GM19025 (cell line): ENCODE measurements around the gene SLC22A2.

Source experiments
- ATAC-seq: cut with Tn5 transposase; IDR thresholded peaks from one replicate; pipeline ENCODE4 v1.9.1; 2021; ENCODE audit warnings: mild to moderate bottlenecking, low read depth, moderate library complexity; ENCODE audit not compliant: unreplicated experiment

SLC22A2 gene

GRCh38 chr6:160218810-160219209 is 39.8 kb downstream of the SLC22A2 start:
- no peak for ATAC-seq

- no peak for ATAC-seq
Observed at GRCh38 chr6:160217863-160218262, 40.8 kb downstream of the SLC22A2 start.

DNA sequence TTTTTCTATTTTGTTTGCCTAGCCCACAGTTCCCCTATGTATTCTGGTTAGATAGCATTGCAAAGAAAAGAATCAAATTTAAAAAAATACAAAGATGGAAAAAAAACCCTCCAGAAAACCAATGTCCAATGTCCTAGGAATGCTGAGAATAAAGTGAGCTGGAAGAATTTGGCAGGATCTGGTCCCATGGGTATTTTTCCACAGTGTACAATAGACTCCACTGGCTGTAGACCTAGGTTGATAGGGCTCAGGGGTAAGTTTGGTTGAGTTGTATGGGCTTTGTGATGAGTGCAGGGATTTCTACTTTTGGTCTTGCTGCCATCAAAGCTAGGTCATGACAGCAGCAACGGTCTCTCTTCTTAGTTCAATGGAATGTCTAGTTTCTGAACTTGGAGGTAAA is 41.5 kb downstream of the SLC22A2 start:
- no peak for ATAC-seq

- no peak for ATAC-seq
Observed at GRCh38 chr6:160215232-160215631, 43.4 kb downstream of the SLC22A2 start.

DNA sequence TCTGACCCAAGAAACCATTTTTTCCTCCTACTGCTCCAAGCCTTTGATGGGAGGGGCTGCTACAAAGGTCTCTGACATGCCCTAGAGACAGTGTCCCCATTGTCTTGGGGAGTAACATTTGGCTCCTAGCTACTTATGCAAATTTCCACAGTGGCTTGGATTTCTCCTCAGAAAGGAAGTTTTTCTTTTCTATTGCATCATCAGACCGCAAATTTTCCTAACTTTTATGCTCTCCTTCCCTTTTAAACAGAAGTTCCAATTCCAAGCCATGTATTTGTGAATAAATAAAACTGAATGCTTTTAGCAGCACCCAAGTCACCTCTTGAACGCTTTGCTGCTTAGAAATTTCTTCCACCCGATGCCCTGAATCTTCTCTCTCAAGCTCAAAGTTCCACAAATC is 51.0 kb downstream of the SLC22A2 start:
- no peak for ATAC-seq

DNA sequence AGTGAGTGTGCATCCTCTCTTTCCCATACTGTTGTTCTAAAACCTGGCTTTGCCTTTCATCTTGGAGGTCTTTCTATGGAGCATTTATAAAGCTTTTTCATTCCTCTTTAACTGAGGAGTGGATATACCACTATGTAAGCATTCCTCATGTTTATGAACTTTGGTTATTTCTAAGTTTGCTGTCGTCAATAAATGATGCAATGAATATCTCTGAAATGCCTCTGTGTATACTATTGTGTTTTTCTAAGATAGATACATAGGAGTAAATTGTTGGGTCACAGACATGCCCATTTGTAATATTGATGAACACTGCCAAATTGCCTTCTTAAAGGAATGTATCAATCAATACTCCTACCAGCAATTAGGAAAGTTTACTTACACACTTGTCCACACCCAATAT is 53.9 kb downstream of the SLC22A2 start:
- ATAC-seq, result no peak

DNA sequence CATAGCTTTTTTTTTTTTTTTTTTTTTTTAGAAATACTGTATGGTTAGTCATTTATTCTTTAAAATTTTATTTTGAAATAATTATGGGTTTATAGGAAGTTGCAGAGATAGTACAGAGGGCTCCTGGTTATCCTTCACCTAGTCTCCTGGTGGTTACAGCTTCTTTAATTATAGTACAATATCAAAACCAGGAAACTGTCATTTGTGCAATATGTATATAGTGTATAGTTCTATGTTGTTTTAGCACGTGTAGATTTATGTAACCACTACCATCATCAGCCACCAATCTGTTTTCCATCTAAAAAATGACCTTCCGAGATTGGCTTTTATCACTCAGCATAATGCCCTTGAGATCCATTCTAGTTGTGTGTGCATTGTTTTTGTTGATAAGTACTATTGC is 54.7 kb downstream of the SLC22A2 start:
- no peak for ATAC-seq

DNA sequence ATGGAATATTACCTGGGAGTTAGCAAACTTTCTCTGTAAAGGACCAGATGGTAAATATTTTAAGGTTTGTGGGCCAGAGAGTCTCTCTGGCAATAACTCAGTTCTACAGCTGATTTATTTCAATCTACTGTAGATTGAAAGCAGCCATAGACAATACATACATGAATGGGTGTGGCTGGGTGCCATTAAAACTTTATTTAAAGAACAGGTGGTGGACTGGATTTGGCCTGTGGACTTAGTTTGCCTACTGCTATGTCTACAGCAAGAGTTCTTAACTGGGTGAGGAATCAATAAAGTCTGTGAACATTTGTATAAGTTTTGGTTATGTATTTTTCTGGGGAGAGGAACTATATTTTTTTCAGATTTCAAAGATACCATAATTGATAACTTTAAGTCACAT is 55.1 kb downstream of the SLC22A2 start:
- ATAC-seq, result no peak

- ATAC-seq, result no peak
Observed at GRCh38 chr6:160203076-160203475, 55.5 kb downstream of the SLC22A2 start.

- ATAC-seq, result no peak
Observed at GRCh38 chr6:160202411-160202810, 56.2 kb downstream of the SLC22A2 start.

- no peak for ATAC-seq
Observed at GRCh38 chr6:160201061-160201460, 57.6 kb downstream of the SLC22A2 start.

GRCh38 chr6:160198606-160199211 is 59.9 kb downstream of the SLC22A2 start:
- ATAC-seq, result peak; percentile 76

GRCh38 chr6:160197662-160198061 is 61.0 kb downstream of the SLC22A2 start:
- no peak for ATAC-seq

DNA sequence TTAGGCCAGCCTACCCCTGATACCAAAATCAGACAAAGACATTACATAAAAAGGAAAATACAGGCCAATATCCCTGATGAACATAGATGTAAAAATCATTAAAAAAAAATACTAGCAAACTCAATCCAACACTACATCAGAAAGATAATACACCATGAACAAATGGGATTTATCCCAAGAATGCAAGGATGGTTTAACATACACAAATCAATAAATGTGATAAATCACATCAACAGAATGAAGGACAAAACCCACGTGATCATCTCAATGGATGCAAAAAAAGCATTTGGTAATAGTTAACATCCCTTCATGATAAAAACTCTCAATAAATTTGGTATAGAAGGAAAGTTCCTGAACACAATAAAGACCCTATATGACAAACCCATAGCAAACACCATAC is 63.8 kb downstream of the SLC22A2 start:
- ATAC-seq, result no peak

DNA sequence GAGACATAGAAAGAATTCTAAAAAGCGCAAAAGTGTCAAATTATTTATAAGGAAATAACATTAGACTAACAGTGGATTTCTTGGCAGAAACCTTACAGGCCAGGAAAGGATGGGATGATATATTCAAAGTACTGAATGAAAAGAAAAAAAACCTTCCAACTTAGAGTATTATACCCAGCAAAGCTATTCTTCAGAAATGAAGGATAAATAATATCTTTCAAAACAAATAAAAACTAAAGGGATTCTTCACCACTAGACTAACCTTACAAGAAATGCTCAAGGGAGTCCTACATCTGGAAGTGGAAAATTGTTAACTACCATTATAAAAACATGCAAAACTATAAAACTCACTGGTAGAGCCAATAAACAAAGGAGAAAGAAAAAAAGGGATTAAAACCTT is 65.8 kb downstream of the SLC22A2 start:
- no peak for ATAC-seq

DNA sequence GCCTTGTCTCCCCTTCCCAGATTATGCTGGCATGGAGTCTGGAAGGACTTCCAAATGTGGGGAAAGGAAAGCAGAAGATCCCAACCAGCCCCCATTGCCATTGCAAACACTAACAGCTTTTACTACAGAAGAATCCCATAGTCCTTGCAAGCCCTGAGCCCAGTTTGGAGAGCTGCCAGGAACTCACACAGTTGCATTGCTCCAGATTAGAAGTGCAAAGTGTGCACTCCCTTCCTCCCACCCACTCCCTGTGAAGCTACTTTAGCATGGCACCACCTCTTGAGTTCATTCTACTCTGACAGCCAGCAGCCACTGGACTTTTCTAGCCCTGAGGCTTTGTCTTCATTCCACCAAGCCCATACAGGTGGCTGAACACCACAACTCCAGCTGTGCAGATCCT is 67.6 kb downstream of the SLC22A2 start:
- no peak for ATAC-seq

DNA sequence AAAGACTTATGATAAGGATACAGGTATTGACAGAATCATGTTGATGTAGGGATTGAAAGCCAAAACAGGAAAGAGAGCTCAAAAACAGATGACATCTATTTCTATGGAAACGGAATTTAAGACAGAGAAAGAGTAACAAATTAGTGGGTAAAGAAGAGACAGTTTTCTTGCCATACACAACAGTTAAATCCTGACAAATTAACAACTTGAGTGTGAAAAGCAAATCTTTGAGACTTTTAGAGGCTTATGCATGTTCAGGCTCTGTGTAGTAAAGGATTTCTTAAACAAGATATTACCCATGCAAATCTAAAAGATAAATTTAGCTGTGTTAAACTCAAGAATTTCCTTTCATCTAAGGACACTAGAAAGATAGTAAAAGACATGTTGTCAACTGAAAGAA is 68.5 kb downstream of the SLC22A2 start:
- no peak for ATAC-seq

GRCh38 chr6:160188773-160189172 is 69.8 kb downstream of the SLC22A2 start:
- ATAC-seq, result no peak

GRCh38 chr6:160180706-160181105 is 77.9 kb downstream of the SLC22A2 start:
- no peak for ATAC-seq

DNA sequence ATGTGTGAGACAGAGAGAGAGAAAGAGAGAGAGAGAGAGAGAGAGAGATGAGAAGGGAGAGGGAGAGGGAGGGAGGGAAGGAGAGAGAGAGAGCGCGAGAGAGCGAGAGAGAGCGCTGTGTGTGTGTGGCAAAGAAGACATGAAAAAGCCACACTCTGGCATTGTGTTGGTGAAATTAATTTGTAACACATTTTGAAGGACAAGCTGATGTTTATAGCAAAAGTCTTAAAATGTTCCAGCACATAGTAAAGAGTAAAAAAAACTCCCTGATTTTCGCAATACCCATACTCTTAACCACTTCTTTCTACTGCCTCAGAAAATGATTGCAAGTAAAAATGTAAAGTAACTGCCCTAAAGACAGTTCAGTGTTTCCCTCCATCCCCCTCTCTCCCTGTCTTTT is 80.3 kb downstream of the SLC22A2 start:
- ATAC-seq, result no peak

DNA sequence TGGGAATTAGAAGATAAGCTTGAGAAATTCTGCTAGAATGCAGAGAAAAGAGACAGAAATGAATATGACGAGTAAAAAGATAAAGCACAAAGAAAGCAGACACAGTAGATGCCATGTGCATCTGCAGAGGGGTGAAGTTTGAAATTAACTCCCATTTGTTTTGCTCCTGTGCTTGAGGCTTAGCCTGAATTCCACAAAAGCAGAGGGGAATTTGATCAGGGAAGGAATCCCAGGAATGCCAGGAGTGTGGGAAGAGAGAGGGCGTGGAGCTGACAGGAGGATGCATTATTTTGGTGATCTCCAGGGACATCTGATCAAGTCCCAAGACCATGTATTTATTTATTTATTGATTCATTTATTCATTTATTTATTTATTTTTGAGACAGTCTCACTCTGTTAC is 81.4 kb downstream of the SLC22A2 start:
- no peak for ATAC-seq

GRCh38 chr6:160174681-160175080 is 83.9 kb downstream of the SLC22A2 start:
- ATAC-seq, result no peak
